IMR-90 (cell line): ENCODE measurements around the gene MAN2A2. TPM values are rescaled to one million over a fixed set of nuclear protein-coding genes. Genes with fewer than 3 reads are reported as not detected.

ENCODE experiments used
- ATAC-seq: fragments of 200-7000 bp; cut with Tn5 transposase; 2 replicates; pipeline ENCODE4 v1.9.1; 2020; ENCODE audit warnings: low read depth, mild to moderate bottlenecking, moderate library complexity
- BruUV-seq: library from RNA; stranded (reverse); fragments of 400-500 nt; replicated peaks from 2 replicates; lab custom pipeline; 2021; lab: Mats Ljungman, UMichigan
- CTCF ChIA-PET: fragments of 300-600 bp; formaldehyde crosslinking; extraction: SDS; loops from one replicate; lab custom pipeline; 2021; ENCODE audit warnings: antibody characterized with exemption; lab: Yijun Ruan, JAX
- POLR2A ChIA-PET: fragments of 300-600 bp; sonication (Branson Sonifier 250); formaldehyde crosslinking; loops from one replicate; lab custom pipeline; 2022; ENCODE audit warnings: antibody characterized with exemption; ENCODE audit not compliant: unreplicated experiment; lab: Charles Lee
- DNase-seq: peaks from one replicate; pipeline ENCODE4 v3.0.0; 2013
- H2AFZ ChIP-seq: replicated peaks from 2 replicates; pipeline ENCODE3; 2013; ENCODE audit warnings: low read length, mild to moderate bottlenecking; ENCODE audit not compliant: poor library complexity
- H2AK5ac ChIP-seq: 2 replicates; pipeline ENCODE4 v1.6.1; 2013; ENCODE audit warnings: low read depth, low read length, inconsistent platforms
- H2AK9ac ChIP-seq: replicated peaks from 2 replicates; pipeline ENCODE3; 2013; ENCODE audit warnings: mild to moderate bottlenecking, low read depth, low read length, moderate library complexity; ENCODE audit not compliant: poor library complexity
- H2BK120ac ChIP-seq: 2 replicates; pipeline ENCODE4 v1.6.1; 2013; ENCODE audit warnings: low read depth, low read length, inconsistent platforms
- H2BK15ac ChIP-seq: 3 replicates; pipeline ENCODE4 v1.6.1; 2013; ENCODE audit warnings: low read depth, low read length, inconsistent platforms
- H2BK20ac ChIP-seq: 2 replicates; pipeline ENCODE4 v1.6.1; 2013; ENCODE audit warnings: low read depth, mild to moderate bottlenecking, inconsistent platforms, low read length, moderate library complexity
- H2BK5ac ChIP-seq: 2 replicates; pipeline ENCODE4 v1.6.1; 2013; ENCODE audit warnings: mild to moderate bottlenecking, low read depth, low read length, inconsistent platforms; ENCODE audit not compliant: poor library complexity, severe bottlenecking
- H3K14ac ChIP-seq: replicated peaks from 2 replicates; pipeline ENCODE4 v1.6.1; 2013; ENCODE audit warnings: low read depth, low read length, inconsistent platforms
- H3K18ac ChIP-seq: 2 replicates; pipeline ENCODE4 v1.6.1; 2013; ENCODE audit warnings: low read depth, low read length, control low read depth
- H3K23ac ChIP-seq: 2 replicates; pipeline ENCODE4 v1.6.1; 2013; ENCODE audit warnings: low read depth, low read length, inconsistent platforms
- H3K27ac ChIP-seq: 2 replicates; pipeline ENCODE4 v1.5.1; 2013; ENCODE audit warnings: mild to moderate bottlenecking, control low read depth, low read length; ENCODE audit not compliant: insufficient read depth
- H3K27me3 ChIP-seq: 2 replicates; pipeline ENCODE4 v1.6.1; 2013; ENCODE audit warnings: low read length; ENCODE audit not compliant: control insufficient read depth, insufficient read depth
- H3K36me3 ChIP-seq: 2 replicates; pipeline ENCODE4 v1.6.1; 2013; ENCODE audit warnings: low read length, mixed read lengths; ENCODE audit not compliant: control insufficient read depth, insufficient read depth
- H3K4ac ChIP-seq: 2 replicates; pipeline ENCODE4 v1.6.1; 2013; ENCODE audit warnings: low read depth, low read length, inconsistent platforms
- H3K4me1 ChIP-seq: 2 replicates; pipeline ENCODE4 v1.6.1; 2013; ENCODE audit warnings: low read length, mixed read lengths; ENCODE audit not compliant: control insufficient read depth, insufficient read depth
- H3K4me2 ChIP-seq: 2 replicates; pipeline ENCODE4 v1.6.1; 2013; ENCODE audit warnings: low read depth, mild to moderate bottlenecking, control low read depth, low read length, moderate library complexity
- H3K4me3 ChIP-seq: 2 replicates; pipeline ENCODE4 v1.5.1; 2013; ENCODE audit warnings: low read depth, mild to moderate bottlenecking, control low read depth, low read length, moderate library complexity; ENCODE audit not compliant: insufficient read depth
- H3K56ac ChIP-seq: 2 replicates; pipeline ENCODE4 v1.6.1; 2013; ENCODE audit warnings: low read length, inconsistent platforms; ENCODE audit not compliant: insufficient read depth; ENCODE audit errors: extremely low read depth
- H3K79me1 ChIP-seq, 2 experiments: 2 replicates each; pipeline ENCODE4 v1.6.1; 2013; ENCODE audit warnings: low read length in 2 of 2, inconsistent platforms in 1 of 2, low read depth in 1 of 2
- H3K9ac ChIP-seq: 2 replicates; pipeline ENCODE4 v1.6.1; 2013; ENCODE audit warnings: low read depth, low read length, control low read depth
- H3K9me1 ChIP-seq: 2 replicates; pipeline ENCODE4 v1.6.1; 2013; ENCODE audit warnings: low read length, inconsistent platforms; ENCODE audit not compliant: insufficient read depth
- H3K9me3 ChIP-seq: 2 replicates; pipeline ENCODE4 v1.6.1; 2013; ENCODE audit warnings: low read length; ENCODE audit not compliant: control insufficient read depth, insufficient read depth
- H4K20me1 ChIP-seq: 2 replicates; pipeline ENCODE4 v1.6.1; 2013; ENCODE audit warnings: low read length, inconsistent platforms; ENCODE audit not compliant: insufficient read depth
- H4K5ac ChIP-seq: 2 replicates; pipeline ENCODE4 v1.6.1; 2013; ENCODE audit warnings: mild to moderate bottlenecking, low read depth, low read length, control low read depth
- H4K8ac ChIP-seq, 2 experiments: 2 replicates each; pipeline ENCODE4 v1.6.1; 2013; ENCODE audit warnings: low read depth in 2 of 2, low read length in 2 of 2, control low read depth in 1 of 2, inconsistent platforms in 1 of 2
- H4K91ac ChIP-seq: 2 replicates; pipeline ENCODE4 v1.6.1; 2013; ENCODE audit warnings: low read depth, low read length, inconsistent platforms; ENCODE audit not compliant: insufficient read depth
- CEBPB ChIP-seq: IDR thresholded peaks from 2 replicates; pipeline ENCODE4 v1.6.1; 2012; ENCODE audit warnings: low read depth, low read length, improper control_type of control experiment
- CHD1 ChIP-seq: IDR thresholded peaks from 2 replicates; pipeline ENCODE4 v1.6.1; 2012; ENCODE audit warnings: low read depth, low read length, improper control_type of control experiment
- FOS ChIP-seq: fragments of 150-350 bp; IDR thresholded peaks from 2 replicates; pipeline ENCODE4 v1.6.1; 2016; ENCODE audit warnings: low read depth, low read length
- MAFK ChIP-seq: IDR thresholded peaks from 2 replicates; pipeline ENCODE4 v1.6.1; 2012; ENCODE audit warnings: low read depth, low read length, improper control_type of control experiment
- MAZ ChIP-seq: IDR thresholded peaks from 2 replicates; pipeline ENCODE4 v1.6.1; 2012; ENCODE audit warnings: low read depth, mild to moderate bottlenecking, low read length, improper control_type of control experiment, moderate library complexity, borderline replicate concordance
- NFE2L2 ChIP-seq: fragments of 150-350 bp; IDR thresholded peaks from 2 replicates; pipeline ENCODE4 v1.6.1; 2016; ENCODE audit warnings: low read depth, mild to moderate bottlenecking, low read length
- POLR2A ChIP-seq: IDR thresholded peaks from 2 replicates; pipeline ENCODE4 v1.6.1; 2012; ENCODE audit warnings: mild to moderate bottlenecking, low read depth, low read length
- RAD21 ChIP-seq: IDR thresholded peaks from 2 replicates; pipeline ENCODE4 v1.6.1; 2012; ENCODE audit warnings: low read length, improper control_type of control experiment
- RCOR1 ChIP-seq: IDR thresholded peaks from 2 replicates; pipeline ENCODE4 v1.6.1; 2012; ENCODE audit warnings: mild to moderate bottlenecking, low read length, improper control_type of control experiment; ENCODE audit not compliant: insufficient replicate concordance
- SMC3 ChIP-seq: fragments of 150-350 bp; IDR thresholded peaks from 2 replicates; pipeline ENCODE4 v1.6.1; 2016; ENCODE audit warnings: low read depth, mild to moderate bottlenecking, antibody characterized with exemption, low read length, moderate library complexity
- WGBS, 2 experiments: methylation state at CpG; one replicate each; pipeline versions ENCODE4 v1.1.5 to v1.1.7; 2013; ENCODE audit warnings: missing lambda C conversion rate in 2 of 2; ENCODE audit not compliant: insufficient read length in 1 of 2; ENCODE audit errors: extremely low coverage in 2 of 2; 5-methylcytosine and 5-hydroxymethylcytosine counted together
- dilution Hi-C: fragments of 300-500 bp; cut with HindIII; formaldehyde crosslinking; loops from one replicate; pipeline ENCODE4 v1.14.3; 2018; ENCODE audit warnings: low sequenced_read_pairs; ENCODE audit not compliant: unreplicated experiment
- in situ Hi-C: fragments of 300-500 bp; cut with MboI; formaldehyde crosslinking; loops from 3 replicates; pipeline ENCODE4 v1.14.3; 2019; ENCODE audit warnings: low sequenced_read_pairs, inconsistent platforms, mixed read lengths
- intact Hi-C: fragments of 100-400 bp; cut with micrococcal nuclease; formaldehyde crosslinking; loops from 2 replicates; pipeline ENCODE4 v1.10.0; 2022
- polyA plus RNA-seq, 3 experiments: library from polyadenylated mRNA; depleted of rRNA; stranded (reverse); fragments of >200 nt; gene quantifications; 2 replicates each; pipeline ENCODE4 v1.2.3, GENCODE V29; 2012; ENCODE audit warnings: low replicate concordance in 1 of 3
- total RNA-seq: library from RNA; depleted of rRNA; stranded (reverse); fragments of >200 nt; gene quantifications from 2 replicates; pipeline ENCODE4 v1.2.3, GENCODE V29; 2012
- TF ChIP-seq, protein P1 (sequence below): fragments of 150-350 bp; IDR thresholded peaks from 2 replicates; pipeline ENCODE4 v1.6.1; 2016; ENCODE audit warnings: low read depth, mild to moderate bottlenecking, low read length, moderate library complexity, borderline replicate concordance
- TF ChIP-seq, protein P2 (sequence below): conservative IDR thresholded peaks from 2 replicates; pipeline ENCODE4 v1.5.1; 2012; ENCODE audit warnings: mild to moderate bottlenecking, low read depth, low read length, improper control_type of control experiment

Gene MAN2A2
- total and polyA plus RNA-seq, 2 of the 4 experiments (the other 2 are of a cell fraction): 3.4 to 52.5 TPM

DNA sequence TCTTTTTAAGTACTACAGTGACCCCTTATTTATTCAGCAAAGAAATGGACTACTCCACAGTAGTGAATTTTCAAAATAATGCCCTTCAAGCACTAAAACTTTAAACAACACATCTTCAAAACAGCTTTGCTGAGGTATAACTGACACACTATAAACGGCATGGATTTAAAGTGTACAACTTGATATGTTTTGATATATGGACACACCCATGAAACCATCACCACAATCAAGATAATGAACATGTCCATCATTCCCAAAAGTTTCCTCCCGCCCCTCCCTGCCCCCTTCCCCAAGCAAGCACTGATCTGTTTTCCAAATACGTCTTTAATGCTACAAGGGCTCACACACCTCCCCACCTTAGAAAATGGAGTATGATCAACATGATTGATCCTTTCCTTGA is 36.3 kb upstream of the MAN2A2 start:
- Histone ChIP-seq H2BK5ac (no peak overlapping the region), H4K5ac (no peak overlapping the region), H2BK120ac (no peak overlapping the region), H4K20me1 (no peaks in the 10 kb centered on the region), H3K9me1 (peaks cover 8% of the 10 kb centered on the region), H2BK20ac (0 out of 2 replicates have a peak overlapping the region, but pooled peaks have one; percentile 14), H3K4me2 (no peak overlapping the region), H3K14ac (no peak overlapping the region), H3K4ac (no peak overlapping the region), H3K18ac (no peak overlapping the region), H3K27me3 (no peaks in the 10 kb centered on the region; the same call in 1 of the 2 replicates), H2BK15ac (no peak overlapping the region), H3K27ac (no peak overlapping the region), H2AK5ac (peak overlapping the region; percentile 30; the same call in 1 of the 2 replicates), H4K8ac (no peak overlapping the region), H3K9me3 (no peaks in the 10 kb centered on the region), H3K79me1 (peaks cover 5 to 17% of the 10 kb centered on the region in 2 experiments; a peak in 2 of 4 replicates), H3K56ac (no peak overlapping the region), H3K36me3 (no peaks in the 10 kb centered on the region), H3K23ac (no peak overlapping the region), H2AK9ac (peak overlapping the region; percentile 34), H4K91ac (no peak overlapping the region), H2AFZ (no peak overlapping the region), H3K4me3 (no peak overlapping the region), H3K9ac (no peak overlapping the region), H3K4me1 (peaks cover 13% of the 10 kb centered on the region)
- POLR2A ChIA-PET: no interaction called here
- no TSS peak for BruUV-seq
- CTCF ChIA-PET: interaction anchor here (0.6 kb wide), 1 partner anchor 32 kb away, joined by 3 read pairs; no protein-coding TSS in a partner anchor
- intact Hi-C loops: no loop called here
- no CpG with 5 or more reads among the region's 3 CpGs for WGBS, 2 experiments
- ATAC-seq (no peak), DNase-seq (no peak)
- TF ChIP-seq FOS (no peak), MAZ (no peak), POLR2A (no peak), NFE2L2 (no peak), RAD21 (no peak), SMC3 (no peak), RCOR1 (no peak), CEBPB (no peak), MAFK (no peak), CHD1 (no peak)
- TF ChIP-seq, protein P1, sequence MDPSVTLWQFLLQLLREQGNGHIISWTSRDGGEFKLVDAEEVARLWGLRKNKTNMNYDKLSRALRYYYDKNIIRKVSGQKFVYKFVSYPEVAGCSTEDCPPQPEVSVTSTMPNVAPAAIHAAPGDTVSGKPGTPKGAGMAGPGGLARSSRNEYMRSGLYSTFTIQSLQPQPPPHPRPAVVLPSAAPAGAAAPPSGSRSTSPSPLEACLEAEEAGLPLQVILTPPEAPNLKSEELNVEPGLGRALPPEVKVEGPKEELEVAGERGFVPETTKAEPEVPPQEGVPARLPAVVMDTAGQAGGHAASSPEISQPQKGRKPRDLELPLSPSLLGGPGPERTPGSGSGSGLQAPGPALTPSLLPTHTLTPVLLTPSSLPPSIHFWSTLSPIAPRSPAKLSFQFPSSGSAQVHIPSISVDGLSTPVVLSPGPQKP: no peak
- TF ChIP-seq, protein P2, sequence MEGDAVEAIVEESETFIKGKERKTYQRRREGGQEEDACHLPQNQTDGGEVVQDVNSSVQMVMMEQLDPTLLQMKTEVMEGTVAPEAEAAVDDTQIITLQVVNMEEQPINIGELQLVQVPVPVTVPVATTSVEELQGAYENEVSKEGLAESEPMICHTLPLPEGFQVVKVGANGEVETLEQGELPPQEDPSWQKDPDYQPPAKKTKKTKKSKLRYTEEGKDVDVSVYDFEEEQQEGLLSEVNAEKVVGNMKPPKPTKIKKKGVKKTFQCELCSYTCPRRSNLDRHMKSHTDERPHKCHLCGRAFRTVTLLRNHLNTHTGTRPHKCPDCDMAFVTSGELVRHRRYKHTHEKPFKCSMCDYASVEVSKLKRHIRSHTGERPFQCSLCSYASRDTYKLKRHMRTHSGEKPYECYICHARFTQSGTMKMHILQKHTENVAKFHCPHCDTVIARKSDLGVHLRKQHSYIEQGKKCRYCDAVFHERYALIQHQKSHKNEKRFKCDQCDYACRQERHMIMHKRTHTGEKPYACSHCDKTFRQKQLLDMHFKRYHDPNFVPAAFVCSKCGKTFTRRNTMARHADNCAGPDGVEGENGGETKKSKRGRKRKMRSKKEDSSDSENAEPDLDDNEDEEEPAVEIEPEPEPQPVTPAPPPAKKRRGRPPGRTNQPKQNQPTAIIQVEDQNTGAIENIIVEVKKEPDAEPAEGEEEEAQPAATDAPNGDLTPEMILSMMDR: no peak
- dilution Hi-C loops: no loop called here
- in situ Hi-C loops: no loop called here
